Measurements from ENCODE around the gene NCOA3. TPM values are rescaled to one million over a fixed set of nuclear protein-coding genes. Genes with fewer than 3 reads are reported as not detected.

NCOA3 gene
- total and polyA plus RNA-seq, 2 of the 8 experiments (the other 6 are each of a cell fraction or from before 2014, with no cell fraction given): 7.9 to 24.7 TPM

DNA sequence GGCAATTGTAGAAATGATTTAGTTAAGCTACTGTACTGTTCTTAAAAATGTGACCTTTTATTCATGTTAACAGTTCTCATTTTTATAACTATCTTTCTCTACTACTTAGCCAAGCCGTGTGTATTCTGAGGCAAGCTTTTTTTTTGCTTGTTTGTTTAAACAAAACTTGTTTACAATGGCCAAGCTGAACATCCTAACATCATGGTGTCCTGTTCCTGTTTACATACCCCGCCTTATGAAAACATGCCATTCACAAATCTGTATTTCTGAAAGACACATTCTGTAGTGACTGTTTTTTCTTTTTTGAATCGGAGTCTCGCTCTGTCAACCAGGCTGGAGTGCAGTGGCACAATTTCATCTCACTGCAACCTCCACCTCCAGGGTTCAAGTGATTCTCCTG is 140.9 kb downstream of the NCOA3 start:
- Histone ChIP-seq H3K79me2 (ENCODE audit: control insufficient read depth in 1 of 2, insufficient read depth in 2 of 2, low read length in 2 of 2) (no peaks in the 10 kb centered on the region), H2BK20ac (ENCODE audit: low read length) (no peak overlapping the region), H3K36me3 (ENCODE audit: control insufficient read depth in 2 of 4, insufficient read depth in 4 of 4, low read length in 3 of 4) (peaks cover 7 to 44% (median 24%) of the 10 kb centered on the region in 4 experiments), H2AK5ac (ENCODE audit: low read depth, low read length) (no peak overlapping the region), H3K9me3 (ENCODE audit: insufficient read depth in 2 of 2, low read depth in 1 of 2, low read length in 1 of 2) (no peaks in the 10 kb centered on the region), H4K8ac (ENCODE audit: extremely low read depth, insufficient read depth, low read length) (no peak overlapping the region), H3K56ac (replicated peaks; ENCODE audit: insufficient read length, low read depth, low read length) (no peak overlapping the region), H3K4me1 (replicated peaks in 1 of 4; ENCODE audit: control insufficient read depth in 3 of 4, insufficient read depth in 4 of 4, low read length in 3 of 4) (peaks cover 0 to 2% (median 0%) of the 10 kb centered on the region in 4 experiments; a peak in 2 of 7 replicates), H3K4me3 (ENCODE audit: extremely low read depth in 1 of 4, insufficient read depth in 2 of 4, low read depth in 3 of 4, low read length in 4 of 4) (no peak overlapping the region), H2BK12ac (ENCODE audit: low read depth, low read length) (no peak overlapping the region), H3K4ac (replicated peaks; ENCODE audit: insufficient read length, low read depth, low read length) (no peak overlapping the region), H2BK15ac (ENCODE audit: low read length) (no peak overlapping the region), H2BK5ac (ENCODE audit: low read depth, low read length) (no peak overlapping the region), H3K27ac (ENCODE audit: low read depth, low read length) (no peak overlapping the region), H3K18ac (ENCODE audit: extremely low read depth, low read length) (no peak overlapping the region), H3K4me2 (ENCODE audit: insufficient read depth in 1 of 2, low read depth in 2 of 2, low read length in 2 of 2) (no peak overlapping the region), H3K14ac (ENCODE audit: insufficient read length) (no peak overlapping the region), H2AFZ (ENCODE audit: low read length) (no peak overlapping the region), H2BK120ac (replicated peaks; ENCODE audit: low read depth, low read length) (no peak overlapping the region), H3K27me3 (replicated peaks in 1 of 4; ENCODE audit: control insufficient read depth in 3 of 4, extremely low read depth in 1 of 4, insufficient read depth in 3 of 4, low read length in 3 of 4) (no peaks in the 10 kb centered on the region), H3K23ac (ENCODE audit: insufficient read length) (no peak overlapping the region), H3K79me1 (ENCODE audit: low read depth, low read length) (no peaks in the 10 kb centered on the region), H3K23me2 (ENCODE audit: low read depth, low read length) (no peaks in the 10 kb centered on the region), H4K20me1 (replicated peaks in 1 of 2; ENCODE audit: control insufficient read depth in 1 of 2, insufficient read depth in 2 of 2, low read length in 2 of 2) (no peaks in the 10 kb centered on the region), H3K9ac (replicated peaks in 1 of 4; ENCODE audit: extremely low read depth in 1 of 4, low read depth in 3 of 4, low read length in 3 of 4) (no peak overlapping the region), H4K91ac (replicated peaks; ENCODE audit: insufficient read length, low read length) (no peak overlapping the region), H4K5ac (ENCODE audit: insufficient read length, low read depth, low read length) (no peak overlapping the region)
- ChIA-PET CTCF (ENCODE audit: partially characterized antibody) (interaction anchor here (0.6 to 0.7 kb wide), 2 partner anchors 345 to 446 kb away, joined by 3 read pairs; no protein-coding TSS in a partner anchor), POLR2A (ENCODE audit: partially characterized antibody) (no interaction called here)
- FAIRE-seq (no peak), DNase-seq (ENCODE audit: low read depth in 1 of 2, low spot score in 2 of 2) (no peak)
- 95% methylated on average over 4 of the region's 4 CpGs; no CpG with 5 or more reads in 1 of the 2 experiments for WGBS, 2 experiments (ENCODE audit: extremely low coverage in 1 of 2, insufficient coverage in 1 of 2, insufficient read length in 1 of 2, insufficient replicate concordance in 2 of 2, low coverage in 1 of 2, low lambda C conversion rate in 2 of 2, missing lambda C conversion rate in 1 of 2)
- TF ChIP-seq NANOG (IDR thresholded peaks at IDR 0.05; ENCODE audit: insufficient read depth, low read depth, low read length, poor library complexity, severe bottlenecking) (no peak), TEAD4 (IDR thresholded peaks at IDR 0.05; ENCODE audit: low read depth, low read length) (no peak), SUZ12 (IDR thresholded peaks at IDR 0.05; ENCODE audit: low read length) (no peak), SIN3A (conservative IDR thresholded peaks at IDR 0.05 in 1 of 2, IDR thresholded peaks at IDR 0.05 in 1 of 2; ENCODE audit: low read depth in 1 of 2, low read length in 2 of 2) (no peak)
